ENCODE measurements around the gene ACE.
A peak's percentile ranks its signal among the peaks of the same experiment; 100 is the strongest.

The ACE gene

DNA sequence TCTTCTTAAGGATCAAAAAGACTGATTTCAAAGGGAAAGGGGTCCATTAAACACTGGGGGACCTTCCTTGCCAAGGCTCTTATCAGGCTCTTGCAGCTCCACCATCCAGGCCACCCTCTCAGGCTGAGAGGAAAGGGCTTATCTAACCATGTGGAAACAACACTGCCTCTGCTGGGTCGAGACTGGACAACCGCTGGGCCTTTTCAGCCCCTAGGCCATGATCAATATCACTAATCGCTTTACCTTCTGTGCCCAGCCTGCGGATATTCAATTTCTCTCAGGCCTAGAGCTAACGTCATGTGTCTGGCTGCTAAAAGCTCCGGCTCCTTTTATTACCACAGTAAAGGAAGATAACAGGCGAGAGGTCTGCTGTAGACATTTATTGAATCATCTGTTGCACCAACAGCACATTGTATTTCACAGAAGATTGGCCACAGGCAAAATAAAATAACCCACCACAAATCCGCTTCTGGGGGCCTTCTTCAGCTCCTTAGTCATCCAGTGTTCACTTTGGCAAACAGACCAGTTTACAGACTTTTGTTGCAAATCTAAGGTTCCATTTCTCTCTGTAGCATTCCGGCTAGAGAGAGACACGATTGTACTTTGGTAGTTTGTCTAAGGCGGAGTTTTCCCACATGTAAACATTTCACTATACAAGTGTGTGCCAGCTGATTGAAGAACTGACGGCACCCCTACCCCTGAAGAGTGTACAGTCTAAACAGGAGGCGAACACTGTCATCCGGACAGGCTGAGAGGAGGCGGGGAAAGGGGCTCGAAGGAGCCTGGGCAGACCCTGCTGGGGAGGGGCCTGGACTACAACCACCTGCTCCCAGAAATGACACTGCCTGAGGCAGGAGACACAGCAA, 44.7 kb upstream of the ACE start (continued):
- TF ChIP-seq GLI4 (tag by site-specific recombination; IDR thresholded peaks at IDR 0.05) (no peak), ZNF747 (tag by site-specific recombination; IDR thresholded peaks at IDR 0.05) (no peak), ZNF132 (tag by site-specific recombination; IDR thresholded peaks at IDR 0.05; ENCODE audit: borderline replicate concordance) (no peak), HOXD13 (CRISPR knock-in tag; IDR thresholded peaks at IDR 0.05; ENCODE audit: borderline replicate concordance) (no peak), ZNF558 (tag by site-specific recombination; IDR thresholded peaks at IDR 0.05) (no peak), ZNF292 (tag by site-specific recombination; IDR thresholded peaks at IDR 0.05; ENCODE audit: borderline replicate concordance, low read depth) (no peak), ZNF335 (tag by site-specific recombination; conservative IDR thresholded peaks at IDR 0.05) (peak; percentile 48; the same call in 1 of the 2 replicates), ZBTB48 (tag by site-specific recombination; IDR thresholded peaks at IDR 0.05) (no peak), ZNF274 (IDR thresholded peaks at IDR 0.05; ENCODE audit: low read length) (no peak), ZNF274 (tag by site-specific recombination; IDR thresholded peaks at IDR 0.05; ENCODE audit: borderline replicate concordance) (no peak), ZNF214 (tag by site-specific recombination; IDR thresholded peaks at IDR 0.05; ENCODE audit: borderline replicate concordance) (no peak), ZNF791 (tag by site-specific recombination; IDR thresholded peaks at IDR 0.05) (no peak), TCF7L2 (IDR thresholded peaks at IDR 0.05; ENCODE audit: borderline replicate concordance, low read depth, low read length) (peak; percentile 75; the same call in 1 of the 2 replicates), ZNF530 (tag by site-specific recombination; IDR thresholded peaks at IDR 0.05; ENCODE audit: low read depth) (no peak), ZNF555 (tag by site-specific recombination; conservative IDR thresholded peaks at IDR 0.05) (no peak), BCL11B (tag by site-specific recombination; IDR thresholded peaks at IDR 0.05; ENCODE audit: low read depth) (no peak), IKZF3 (tag by site-specific recombination; IDR thresholded peaks at IDR 0.05) (no peak), KLF10 (tag by site-specific recombination; IDR thresholded peaks at IDR 0.05) (no peak), ZNF211 (tag by site-specific recombination; IDR thresholded peaks at IDR 0.05; ENCODE audit: low read depth) (no peak), ZNF248 (tag by site-specific recombination; IDR thresholded peaks at IDR 0.05) (no peak)
- TF ChIP-seq, protein P1, sequence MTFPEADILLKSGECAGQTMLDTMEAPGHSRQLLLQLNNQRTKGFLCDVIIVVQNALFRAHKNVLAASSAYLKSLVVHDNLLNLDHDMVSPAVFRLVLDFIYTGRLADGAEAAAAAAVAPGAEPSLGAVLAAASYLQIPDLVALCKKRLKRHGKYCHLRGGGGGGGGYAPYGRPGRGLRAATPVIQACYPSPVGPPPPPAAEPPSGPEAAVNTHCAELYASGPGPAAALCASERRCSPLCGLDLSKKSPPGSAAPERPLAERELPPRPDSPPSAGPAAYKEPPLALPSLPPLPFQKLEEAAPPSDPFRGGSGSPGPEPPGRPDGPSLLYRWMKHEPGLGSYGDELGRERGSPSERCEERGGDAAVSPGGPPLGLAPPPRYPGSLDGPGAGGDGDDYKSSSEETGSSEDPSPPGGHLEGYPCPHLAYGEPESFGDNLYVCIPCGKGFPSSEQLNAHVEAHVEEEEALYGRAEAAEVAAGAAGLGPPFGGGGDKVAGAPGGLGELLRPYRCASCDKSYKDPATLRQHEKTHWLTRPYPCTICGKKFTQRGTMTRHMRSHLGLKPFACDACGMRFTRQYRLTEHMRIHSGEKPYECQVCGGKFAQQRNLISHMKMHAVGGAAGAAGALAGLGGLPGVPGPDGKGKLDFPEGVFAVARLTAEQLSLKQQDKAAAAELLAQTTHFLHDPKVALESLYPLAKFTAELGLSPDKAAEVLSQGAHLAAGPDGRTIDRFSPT (tag by site-specific recombination; IDR thresholded peaks at IDR 0.05) = peak; percentile 61
- TF ChIP-seq, protein P2, sequence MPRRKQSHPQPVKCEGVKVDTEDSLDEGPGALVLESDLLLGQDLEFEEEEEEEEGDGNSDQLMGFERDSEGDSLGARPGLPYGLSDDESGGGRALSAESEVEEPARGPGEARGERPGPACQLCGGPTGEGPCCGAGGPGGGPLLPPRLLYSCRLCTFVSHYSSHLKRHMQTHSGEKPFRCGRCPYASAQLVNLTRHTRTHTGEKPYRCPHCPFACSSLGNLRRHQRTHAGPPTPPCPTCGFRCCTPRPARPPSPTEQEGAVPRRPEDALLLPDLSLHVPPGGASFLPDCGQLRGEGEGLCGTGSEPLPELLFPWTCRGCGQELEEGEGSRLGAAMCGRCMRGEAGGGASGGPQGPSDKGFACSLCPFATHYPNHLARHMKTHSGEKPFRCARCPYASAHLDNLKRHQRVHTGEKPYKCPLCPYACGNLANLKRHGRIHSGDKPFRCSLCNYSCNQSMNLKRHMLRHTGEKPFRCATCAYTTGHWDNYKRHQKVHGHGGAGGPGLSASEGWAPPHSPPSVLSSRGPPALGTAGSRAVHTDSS (tag by site-specific recombination; IDR thresholded peaks at IDR 0.05) = no peak
- TF ChIP-seq, protein P3, sequence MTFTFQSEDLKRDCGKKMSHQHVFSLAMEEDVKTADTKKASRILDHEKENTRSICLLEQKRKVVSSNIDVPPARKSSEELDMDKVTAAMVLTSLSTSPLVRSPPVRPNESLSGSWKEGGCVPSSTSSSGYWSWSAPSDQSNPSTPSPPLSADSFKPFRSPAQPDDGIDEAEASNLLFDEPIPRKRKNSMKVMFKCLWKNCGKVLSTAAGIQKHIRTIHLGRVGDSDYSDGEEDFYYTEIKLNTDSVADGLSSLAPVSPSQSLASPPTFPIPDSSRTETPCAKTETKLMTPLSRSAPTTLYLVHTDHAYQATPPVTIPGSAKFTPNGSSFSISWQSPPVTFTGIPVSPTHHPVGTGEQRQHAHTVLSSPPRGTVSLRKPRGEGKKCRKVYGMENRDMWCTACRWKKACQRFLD (tag by site-specific recombination; IDR thresholded peaks at IDR 0.05) = no peak
- TF ChIP-seq, protein P4, sequence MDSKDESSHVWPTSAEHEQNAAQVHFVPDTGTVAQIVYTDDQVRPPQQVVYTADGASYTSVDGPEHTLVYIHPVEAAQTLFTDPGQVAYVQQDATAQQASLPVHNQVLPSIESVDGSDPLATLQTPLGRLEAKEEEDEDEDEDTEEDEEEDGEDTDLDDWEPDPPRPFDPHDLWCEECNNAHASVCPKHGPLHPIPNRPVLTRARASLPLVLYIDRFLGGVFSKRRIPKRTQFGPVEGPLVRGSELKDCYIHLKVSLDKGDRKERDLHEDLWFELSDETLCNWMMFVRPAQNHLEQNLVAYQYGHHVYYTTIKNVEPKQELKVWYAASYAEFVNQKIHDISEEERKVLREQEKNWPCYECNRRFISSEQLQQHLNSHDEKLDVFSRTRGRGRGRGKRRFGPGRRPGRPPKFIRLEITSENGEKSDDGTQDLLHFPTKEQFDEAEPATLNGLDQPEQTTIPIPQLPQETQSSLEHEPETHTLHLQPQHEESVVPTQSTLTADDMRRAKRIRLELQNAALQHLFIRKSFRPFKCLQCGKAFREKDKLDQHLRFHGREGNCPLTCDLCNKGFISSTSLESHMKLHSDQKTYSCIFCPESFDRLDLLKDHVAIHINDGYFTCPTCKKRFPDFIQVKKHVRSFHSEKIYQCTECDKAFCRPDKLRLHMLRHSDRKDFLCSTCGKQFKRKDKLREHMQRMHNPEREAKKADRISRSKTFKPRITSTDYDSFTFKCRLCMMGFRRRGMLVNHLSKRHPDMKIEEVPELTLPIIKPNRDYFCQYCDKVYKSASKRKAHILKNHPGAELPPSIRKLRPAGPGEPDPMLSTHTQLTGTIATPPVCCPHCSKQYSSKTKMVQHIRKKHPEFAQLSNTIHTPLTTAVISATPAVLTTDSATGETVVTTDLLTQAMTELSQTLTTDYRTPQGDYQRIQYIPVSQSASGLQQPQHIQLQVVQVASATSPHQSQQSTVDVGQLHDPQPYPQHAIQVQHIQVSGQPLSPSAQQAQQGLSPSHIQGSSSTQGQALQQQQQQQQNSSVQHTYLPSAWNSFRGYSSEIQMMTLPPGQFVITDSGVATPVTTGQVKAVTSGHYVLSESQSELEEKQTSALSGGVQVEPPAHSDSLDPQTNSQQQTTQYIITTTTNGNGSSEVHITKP (tag by site-specific recombination; IDR thresholded peaks at IDR 0.05) = no peak

Measured in HEK293 (cell line).